Liver (tissue), 3 donors: ENCODE results near the gene RPS19BP1.

ENCODE experiments used
- ATF3 ChIP-seq: IDR thresholded peaks from 2 replicates; pipeline ENCODE4 v1.6.1; 2016; ENCODE audit warnings: antibody characterized with exemption
- CTCF ChIP-seq: fragments of 150-350 bp; IDR thresholded peaks from 2 replicates; pipeline ENCODE4 v1.5.1; 2017; ENCODE audit warnings: improper control_type of control experiment, low read depth, low read length; ENCODE audit not compliant: missing input control
- EGR1 ChIP-seq, 2 donors: IDR thresholded peaks; 2 replicates each; pipeline ENCODE4 v1.6.1; 2016 to 2018; ENCODE audit warnings: antibody characterized with exemption in 2 of 2, low read depth in 2 of 2
- GABPA ChIP-seq, 2 donors: IDR thresholded peaks in 1 of 2; conservative IDR thresholded peaks in 1 of 2; 2 replicates each; pipeline ENCODE4 v1.6.1; 2016; ENCODE audit warnings: antibody characterized with exemption in 2 of 2, mild to moderate bottlenecking in 1 of 2, moderate library complexity in 1 of 2
- MAX ChIP-seq: IDR thresholded peaks from 2 replicates; pipeline ENCODE4 v1.6.1; 2016; ENCODE audit warnings: antibody characterized with exemption
- RAD21 ChIP-seq, 2 donors: IDR thresholded peaks; 2 replicates each; pipeline ENCODE4 v1.6.1; 2016; ENCODE audit warnings: antibody characterized with exemption in 2 of 2, mild to moderate bottlenecking in 2 of 2
- REST ChIP-seq: IDR thresholded peaks from 2 replicates; pipeline ENCODE4 v1.6.1; 2016; ENCODE audit warnings: antibody characterized with exemption, mild to moderate bottlenecking
- TAF1 ChIP-seq: conservative IDR thresholded peaks from 2 replicates; pipeline ENCODE4 v1.6.1; 2016; ENCODE audit warnings: antibody characterized with exemption, mild to moderate bottlenecking
- donor health status: healthy.
- donor health status: healthy.

GRCh38 chr22:39527481-39527961 is 5.0 kb downstream of the RPS19BP1 start:
- TF ChIP-seq CTCF (no peak), ATF3 (no peak), REST (no peak), EGR1 (IDR thresholded peaks at IDR 0.05; ENCODE audit: low read depth in 2 of 2) (no peak), GABPA (IDR thresholded peaks at IDR 0.05 in 1 of 2, conservative IDR thresholded peaks at IDR 0.05 in 1 of 2) (no peak), MAX (no peak), TAF1 (no peak), RAD21 (IDR thresholded peaks at IDR 0.05) (no peak)
